GM12872 (cell line): Measurements from ENCODE around the gene RETN.

ENCODE experiments used
- CTCF ChIP-seq: IDR thresholded peaks from 3 replicates; pipeline ENCODE4 v1.5.1; 2011; ENCODE audit warnings: low read depth, mild to moderate bottlenecking, low read length, moderate library complexity; ENCODE audit not compliant: insufficient read depth

RETN gene

GRCh38 chr19:7646426-7646700, 22.5 kb upstream of the RETN start:
- TF ChIP-seq CTCF: no peak

- no peak for TF ChIP-seq CTCF
These were observed 21.7 kb upstream of the RETN start for GRCh38 chr19:7647156-7647555.

GRCh38 chr19:7648265-7649014, 20.4 kb upstream of the RETN start:
- no peak for TF ChIP-seq CTCF

- TF ChIP-seq CTCF: no peak
These were observed 18.7 kb upstream of the RETN start for GRCh38 chr19:7650148-7650547.

- TF ChIP-seq CTCF: peak; percentile 92
These were observed 16.7 kb upstream of the RETN start for GRCh38 chr19:7652061-7652641.

- no peak for TF ChIP-seq CTCF
These were observed 14.4 kb upstream of the RETN start for GRCh38 chr19:7654401-7654800.

GRCh38 chr19:7655581-7655980, 13.3 kb upstream of the RETN start:
- TF ChIP-seq CTCF: no peak
